ENCODE results near the gene RIPK3. TPM values are rescaled to one million over a fixed set of nuclear protein-coding genes. Genes with fewer than 3 reads are reported as not detected.

RIPK3 gene
- total RNA-seq, 4 donors from 2014 or later = 45.2 to 72.0 (median 64.0) TPM

DNA sequence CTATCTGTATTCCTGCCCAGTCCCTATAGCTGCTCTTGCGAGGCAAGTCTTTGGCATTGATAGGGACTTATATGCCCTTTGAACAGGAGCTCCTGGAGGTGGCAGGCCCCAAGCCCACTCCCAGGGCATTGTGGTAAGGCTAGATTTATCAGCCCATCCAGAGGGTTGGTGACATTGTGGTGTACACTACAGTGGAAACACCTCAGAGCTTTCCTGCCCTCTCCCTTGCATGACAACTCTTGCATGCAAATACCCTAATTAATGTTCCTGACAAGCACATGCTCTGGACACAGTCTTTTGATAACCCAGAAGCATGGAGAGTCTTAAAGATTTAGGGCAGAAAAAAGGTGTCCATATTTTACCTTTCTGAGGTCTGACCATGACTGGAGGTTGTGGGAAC is 815 bp upstream of the RIPK3 start:
- no peaks in the 10 kb centered on the region for H3K9me3 ChIP-seq
- DNase-seq = no peak
- no peak for TF ChIP-seq POLR2A (IDR thresholded peaks at IDR 0.05)
- TF ChIP-seq, protein P1, sequence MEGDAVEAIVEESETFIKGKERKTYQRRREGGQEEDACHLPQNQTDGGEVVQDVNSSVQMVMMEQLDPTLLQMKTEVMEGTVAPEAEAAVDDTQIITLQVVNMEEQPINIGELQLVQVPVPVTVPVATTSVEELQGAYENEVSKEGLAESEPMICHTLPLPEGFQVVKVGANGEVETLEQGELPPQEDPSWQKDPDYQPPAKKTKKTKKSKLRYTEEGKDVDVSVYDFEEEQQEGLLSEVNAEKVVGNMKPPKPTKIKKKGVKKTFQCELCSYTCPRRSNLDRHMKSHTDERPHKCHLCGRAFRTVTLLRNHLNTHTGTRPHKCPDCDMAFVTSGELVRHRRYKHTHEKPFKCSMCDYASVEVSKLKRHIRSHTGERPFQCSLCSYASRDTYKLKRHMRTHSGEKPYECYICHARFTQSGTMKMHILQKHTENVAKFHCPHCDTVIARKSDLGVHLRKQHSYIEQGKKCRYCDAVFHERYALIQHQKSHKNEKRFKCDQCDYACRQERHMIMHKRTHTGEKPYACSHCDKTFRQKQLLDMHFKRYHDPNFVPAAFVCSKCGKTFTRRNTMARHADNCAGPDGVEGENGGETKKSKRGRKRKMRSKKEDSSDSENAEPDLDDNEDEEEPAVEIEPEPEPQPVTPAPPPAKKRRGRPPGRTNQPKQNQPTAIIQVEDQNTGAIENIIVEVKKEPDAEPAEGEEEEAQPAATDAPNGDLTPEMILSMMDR (IDR thresholded peaks at IDR 0.05) = no peak
- no peak overlapping the region for H3K27ac ChIP-seq
- H3K27me3 ChIP-seq = no peaks in the 10 kb centered on the region
- peaks cover 0 to 17% (median 5%) of the 10 kb centered on the region in 4 donors for H3K4me1 ChIP-seq
- H3K36me3 ChIP-seq = peaks cover 0 to 26% (median 0%) of the 10 kb centered on the region in 3 donors
- H3K4me3 ChIP-seq = no peak overlapping the region

DNA sequence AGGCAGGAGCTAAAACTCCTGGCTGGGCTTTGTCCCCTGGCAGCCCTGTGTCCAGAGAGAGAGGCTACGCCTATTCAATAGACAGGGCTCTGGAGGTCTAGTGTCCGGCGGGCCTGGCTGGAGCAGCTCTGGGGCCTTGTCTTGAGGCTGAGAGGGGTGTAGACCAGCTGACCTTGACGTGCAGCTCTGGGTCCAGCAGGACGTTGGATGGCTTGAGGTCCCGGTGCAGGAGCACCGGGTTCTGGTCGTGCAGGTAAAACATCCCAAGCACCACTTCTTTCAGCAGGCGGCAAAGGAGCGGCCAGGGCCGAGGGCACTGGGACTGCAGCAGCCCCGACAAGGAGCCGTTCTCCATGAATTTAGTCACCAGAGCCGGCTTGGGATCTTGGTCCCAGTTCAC is 948 bp downstream of the RIPK3 start:
- no peak for DNase-seq
- H3K4me1 ChIP-seq = peaks cover 0 to 32% (median 16%) of the 10 kb centered on the region in 4 donors
- no peaks in the 10 kb centered on the region for H3K9me3 ChIP-seq
- peak overlapping the region in 1 of 4 donors; percentile 83 for H3K27ac ChIP-seq
- H3K4me3 ChIP-seq = peak overlapping the region; percentile 66 to 75 (median 70)
- no peak for TF ChIP-seq POLR2A (IDR thresholded peaks at IDR 0.05)
- TF ChIP-seq, protein P1 (IDR thresholded peaks at IDR 0.05) = no peak
- H3K27me3 ChIP-seq = peaks cover 0 to 12% of the 10 kb centered on the region in 2 donors
- H3K36me3 ChIP-seq = peaks cover 0 to 26% (median 0%) of the 10 kb centered on the region in 3 donors

DNA sequence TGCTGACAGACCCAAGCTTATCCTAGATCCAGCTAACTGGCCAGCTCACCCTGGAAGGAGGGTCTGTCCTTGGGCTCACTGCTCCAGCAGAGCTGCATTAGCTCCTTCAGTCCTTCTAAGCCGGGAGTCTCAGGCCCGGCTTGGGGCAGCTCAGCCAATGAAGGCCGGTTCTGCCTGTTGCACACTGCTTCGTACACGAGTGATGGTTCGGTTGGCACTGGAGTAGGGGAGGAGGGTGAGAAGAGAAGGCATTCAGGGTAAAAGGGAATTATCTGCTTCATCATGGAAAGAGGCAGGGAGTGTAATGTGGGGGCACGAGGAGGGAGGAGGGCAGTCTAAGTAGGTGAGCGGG is 2.0 kb downstream of the RIPK3 start:
- H3K27ac ChIP-seq = no peak overlapping the region
- peaks cover 0 to 42% (median 25%) of the 10 kb centered on the region in 4 donors for H3K4me1 ChIP-seq
- H3K27me3 ChIP-seq = peaks cover 0 to 12% of the 10 kb centered on the region in 2 donors
- no peak for DNase-seq
- peaks cover 0 to 26% (median 0%) of the 10 kb centered on the region in 3 donors for H3K36me3 ChIP-seq
- TF ChIP-seq, protein P1 (IDR thresholded peaks at IDR 0.05) = no peak
- TF ChIP-seq POLR2A (IDR thresholded peaks at IDR 0.05) = no peak
- no peak overlapping the region for H3K4me3 ChIP-seq
- H3K9me3 ChIP-seq = no peaks in the 10 kb centered on the region

DNA sequence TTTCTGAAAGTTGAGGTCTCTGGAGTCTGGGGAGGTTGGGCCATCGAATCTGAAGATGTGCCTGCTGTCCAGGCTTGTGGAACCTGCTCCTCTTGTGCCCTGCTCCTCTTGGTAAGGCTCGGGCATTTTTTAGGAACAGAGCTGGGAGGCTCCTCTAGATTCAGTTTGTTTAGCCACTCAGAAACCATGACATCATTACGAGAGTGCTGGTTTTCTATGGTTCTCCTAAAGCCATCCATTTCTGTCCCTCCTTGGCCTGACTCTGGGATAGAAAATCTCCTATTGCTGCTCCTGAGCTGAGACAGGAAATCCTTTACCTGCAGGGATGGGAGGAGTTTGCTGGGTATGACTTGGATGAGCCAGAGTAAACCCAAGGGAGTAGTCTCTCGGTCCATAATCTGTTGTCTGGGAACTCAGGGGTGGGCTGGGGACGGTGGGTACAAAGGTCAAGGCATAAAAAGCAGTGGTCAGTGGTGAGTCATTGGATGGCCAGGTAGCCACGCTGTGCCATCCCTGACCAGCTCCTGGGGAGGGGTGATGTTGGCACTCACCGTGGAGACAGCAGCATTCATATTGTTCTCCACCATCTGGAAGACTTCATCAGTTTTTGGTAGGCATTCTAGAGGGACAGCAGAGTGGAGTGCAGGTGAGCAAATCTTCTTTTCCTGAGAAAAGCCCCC is 2.5 kb downstream of the RIPK3 start:
- no peak for DNase-seq
- Histone ChIP-seq H3K36me3 (peaks cover 0 to 26% (median 0%) of the 10 kb centered on the region in 3 donors), H3K4me1 (peaks cover 5 to 47% (median 30%) of the 10 kb centered on the region in 4 donors), H3K9me3 (no peaks in the 10 kb centered on the region), H3K27ac (no peak overlapping the region), H3K27me3 (peaks cover 0 to 12% of the 10 kb centered on the region in 2 donors), H3K4me3 (no peak overlapping the region)
- no peak for TF ChIP-seq POLR2A (IDR thresholded peaks at IDR 0.05)
- TF ChIP-seq, protein P1 (IDR thresholded peaks at IDR 0.05) = no peak

DNA sequence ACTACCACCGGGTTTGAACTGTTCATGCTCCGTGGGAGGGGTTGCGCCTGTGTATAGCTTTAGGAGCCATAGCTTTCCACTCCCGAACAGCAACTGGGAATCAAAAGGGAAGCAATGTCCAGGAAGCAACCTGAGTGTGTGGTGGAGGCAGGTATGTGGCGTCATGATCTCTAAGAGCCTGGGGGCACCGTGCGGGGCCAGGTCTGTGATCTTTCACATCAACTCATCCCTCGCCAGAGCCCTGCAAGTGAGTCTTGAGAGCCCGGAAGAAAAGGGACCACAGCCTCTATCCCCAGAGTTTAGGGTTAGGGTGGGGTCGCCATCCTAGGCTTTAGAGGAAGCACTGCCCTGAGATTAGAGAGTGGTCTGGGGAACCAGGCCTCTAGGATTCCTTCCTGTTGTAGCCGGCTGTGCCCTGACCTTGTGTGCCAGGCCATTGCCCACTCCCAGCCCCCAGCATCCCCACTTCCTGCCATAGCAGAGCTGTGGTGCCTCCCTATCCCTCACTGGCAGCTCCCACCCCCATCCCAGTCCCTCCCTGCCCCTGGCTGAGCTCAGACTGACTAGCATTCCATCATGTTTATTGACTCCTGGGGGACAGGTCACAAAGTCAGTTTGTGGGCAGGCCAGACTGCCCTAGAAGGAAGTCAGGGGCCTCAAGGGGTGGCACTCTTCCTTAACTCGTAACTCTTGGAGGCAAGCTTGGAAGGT is 4.2 kb downstream of the RIPK3 start:
- H3K36me3 ChIP-seq = peaks cover 0 to 26% (median 0%) of the 10 kb centered on the region in 3 donors
- peaks cover 5 to 49% (median 32%) of the 10 kb centered on the region in 4 donors for H3K4me1 ChIP-seq
- DNase-seq = no peak
- H3K9me3 ChIP-seq = no peaks in the 10 kb centered on the region
- TF ChIP-seq, protein P1 (IDR thresholded peaks at IDR 0.05) = no peak
- TF ChIP-seq POLR2A (IDR thresholded peaks at IDR 0.05) = no peak
- peaks cover 0 to 12% of the 10 kb centered on the region in 2 donors for H3K27me3 ChIP-seq
- peak overlapping the region in 2 of 4 donors; percentile 22 to 42 for H3K27ac ChIP-seq
- no peak overlapping the region for H3K4me3 ChIP-seq

Measured in Peyer's patch (tissue), 4 donors.